HepG2 (cell line): ENCODE data around the gene TOP1. TPM values are rescaled to one million over a fixed set of nuclear protein-coding genes. Genes with fewer than 3 reads are reported as not detected.

Source experiments
- ATAC-seq: fragments of 200-7000 bp; cut with Tn5 transposase; 3 replicates; pipeline ENCODE4 v1.9.1; 2020; ENCODE audit warnings: mild to moderate bottlenecking, moderate library complexity
- BruUV-seq: library from RNA; stranded (reverse); fragments of 400-500 nt; replicated peaks from 2 replicates; lab custom pipeline; 2021; lab: Mats Ljungman, UMichigan
- CTCF ChIA-PET: fragments of 300-600 bp; formaldehyde crosslinking; extraction: SDS; loops from one replicate; lab custom pipeline; 2021; ENCODE audit warnings: low total read pairs, inconsistent platforms, low intra/inter-chr PET ratio; lab: Yijun Ruan, JAX
- POLR2A ChIA-PET: fragments of 350-600 bp; sonication (Branson Sonifier 250); formaldehyde crosslinking; loops from one replicate; lab custom pipeline; 2020; ENCODE audit warnings: antibody characterized with exemption, inconsistent platforms; lab: Yijun Ruan, JAX
- DNase-seq: peaks from one replicate; pipeline ENCODE4 v3.0.0-alpha.2; 2015; ENCODE audit warnings: low spot score
- FAIRE-seq: peaks from 3 replicates; lab custom pipeline; 2011; peaks lifted over from hg19 to GRCh38; lab: Jason Lieb, UNC
- H2AFZ ChIP-seq: one replicate; pipeline ENCODE4 v1.6.1; 2011; ENCODE audit warnings: low read length, inconsistent platforms
- H3K27ac ChIP-seq: fragments of 300-600 bp; 3 replicates; pipeline ENCODE4 v1.8.0; 2011; ENCODE audit warnings: mixed run types, mild to moderate bottlenecking, mixed read lengths, low read length, inconsistent platforms; ENCODE audit not compliant: insufficient read depth; ENCODE audit errors: extremely low read length
- H3K27me3 ChIP-seq, 2 experiments: fragments of 200-600 bp in 1 of 2; 2 replicates in 1 of 2; 3 replicates in 1 of 2; pipeline versions ENCODE4 v1.6.0 to v1.8.0; 2011; ENCODE audit warnings: low read length in 2 of 2, mild to moderate bottlenecking in 2 of 2, moderate library complexity in 2 of 2, inconsistent platforms in 1 of 2; ENCODE audit not compliant: insufficient read depth in 2 of 2, control insufficient read depth in 1 of 2
- H3K36me3 ChIP-seq, 2 experiments: fragments of 200-600 bp in 1 of 2; replicated peaks in 1 of 2; 2 replicates in 1 of 2; 3 replicates in 1 of 2; pipeline versions ENCODE4 v1.5.1 to v1.8.0; 2011; ENCODE audit warnings: low read length in 2 of 2, inconsistent platforms in 1 of 2; ENCODE audit not compliant: insufficient read depth in 2 of 2, control insufficient read depth in 1 of 2
- H3K4me1 ChIP-seq: 2 replicates; pipeline ENCODE4 v1.5.1; 2012; ENCODE audit warnings: low read length, inconsistent platforms; ENCODE audit not compliant: insufficient read depth
- H3K4me2 ChIP-seq: 2 replicates; pipeline ENCODE4 v1.6.0; 2011; ENCODE audit warnings: low read depth, low read length, inconsistent platforms
- H3K4me3 ChIP-seq, 3 experiments: fragments of 200-600 bp in 1 of 3; sonication (generic), shearing (Covaris generic) in 1 of 3; replicated peaks in 1 of 3; 2 replicates each; pipeline ENCODE4 v1.5.1; 2011 to 2016; ENCODE audit warnings: low read length in 3 of 3, inconsistent platforms in 2 of 3, low read depth in 2 of 3, mild to moderate bottlenecking in 2 of 3, control low read depth in 1 of 3, mixed read lengths in 1 of 3; ENCODE audit not compliant: insufficient read depth in 1 of 3
- H3K79me2 ChIP-seq: one replicate; pipeline ENCODE4 v1.6.1; 2011; ENCODE audit warnings: low read length, inconsistent platforms; ENCODE audit not compliant: insufficient read depth
- H3K9ac ChIP-seq: 2 replicates; pipeline ENCODE4 v1.6.0; 2011; ENCODE audit warnings: mild to moderate bottlenecking, low read depth, low read length, inconsistent platforms; ENCODE audit not compliant: insufficient read depth
- H3K9me3 ChIP-seq: 2 replicates; pipeline ENCODE4 v1.5.1; 2012; ENCODE audit warnings: mild to moderate bottlenecking, low read length
- H4K20me1 ChIP-seq: 2 replicates; pipeline ENCODE4 v1.6.0; 2011; ENCODE audit warnings: inconsistent platforms, mild to moderate bottlenecking, low read length, moderate library complexity; ENCODE audit not compliant: insufficient read depth
- CC2D1A ChIP-seq: sonication (generic); formaldehyde crosslinking; IDR thresholded peaks from 2 replicates; pipeline ENCODE4 v1.8.1; 2023; ENCODE audit warnings: mild to moderate bottlenecking, missing genetic modification reagents
- FOXO1 ChIP-seq: sonication (generic); formaldehyde crosslinking; IDR thresholded peaks from 2 replicates; pipeline ENCODE4 v1.4.0; 2020; ENCODE audit warnings: missing genetic modification reagents
- GABPA ChIP-seq, 2 experiments: IDR thresholded peaks; 2 replicates each; pipeline ENCODE4 v1.6.1; 2011 to 2016; ENCODE audit warnings: low read depth in 2 of 2, low read length in 1 of 2, missing biosample characterization in 1 of 2, missing genetic modification characterization in 1 of 2
- GATAD1 ChIP-seq: IDR thresholded peaks from 2 replicates; pipeline ENCODE4 v1.6.1; 2016; ENCODE audit warnings: missing genetic modification reagents, missing compliant biosample characterization
- HOXA3 ChIP-seq: sonication (generic); formaldehyde crosslinking; IDR thresholded peaks from 2 replicates; pipeline ENCODE4 v1.5.0; 2020; ENCODE audit warnings: missing genetic modification reagents
- MEIS2 ChIP-seq: sonication (generic); formaldehyde crosslinking; IDR thresholded peaks from 2 replicates; pipeline ENCODE4 v1.9.0; 2021; ENCODE audit warnings: mild to moderate bottlenecking, missing genetic modification reagents
- NONO ChIP-seq, 2 experiments: fragments of 450-650 bp in 1 of 2; sonication (generic) in 1 of 2; formaldehyde crosslinking in 1 of 2; IDR thresholded peaks in 1 of 2; conservative IDR thresholded peaks in 1 of 2; 2 replicates each; pipeline versions ENCODE4 v1.6.1 to v1.8.0; 2017 to 2022; ENCODE audit warnings: mild to moderate bottlenecking in 1 of 2, missing genetic modification reagents in 1 of 2, moderate library complexity in 1 of 2
- ONECUT2 ChIP-seq: sonication (generic); formaldehyde crosslinking; IDR thresholded peaks from 2 replicates; pipeline ENCODE4 v1.4.0; 2020; ENCODE audit warnings: missing genetic modification reagents
- SSRP1 ChIP-seq: IDR thresholded peaks from 2 replicates; pipeline ENCODE4 v1.6.1; 2016; ENCODE audit warnings: control low read depth
- ZFX ChIP-seq: sonication (generic); formaldehyde crosslinking; IDR thresholded peaks from 2 replicates; pipeline ENCODE4 v1.4.0; 2020; ENCODE audit warnings: mild to moderate bottlenecking, low read depth, missing genetic modification reagents, moderate library complexity
- ZNF12 ChIP-seq: sonication (generic); formaldehyde crosslinking; IDR thresholded peaks from 2 replicates; pipeline ENCODE4 v1.5.0; 2020; ENCODE audit warnings: missing genetic modification reagents
- ZNF296 ChIP-seq: sonication (generic); formaldehyde crosslinking; conservative IDR thresholded peaks from 2 replicates; pipeline ENCODE4 v1.5.0; 2020; ENCODE audit warnings: mild to moderate bottlenecking, missing genetic modification reagents
- ZNF572 ChIP-seq: sonication (generic); formaldehyde crosslinking; IDR thresholded peaks from 2 replicates; pipeline ENCODE4 v1.5.1; 2020; ENCODE audit warnings: mild to moderate bottlenecking, missing genetic modification reagents
- ZNF709 ChIP-seq: sonication (generic); formaldehyde crosslinking; IDR thresholded peaks from 2 replicates; pipeline ENCODE4 v1.5.0; 2020; ENCODE audit warnings: mild to moderate bottlenecking, missing genetic modification reagents
- ZNF766 ChIP-seq: sonication (generic); formaldehyde crosslinking; IDR thresholded peaks from 2 replicates; pipeline ENCODE4 v1.5.0; 2020; ENCODE audit warnings: missing genetic modification reagents, borderline replicate concordance
- WGBS: methylation state at CpG from one replicate; pipeline ENCODE4 v1.1.6; 2017; ENCODE audit warnings: low lambda C conversion rate; 5-methylcytosine and 5-hydroxymethylcytosine counted together
- in situ Hi-C: cut with HindIII; loops from 2 replicates; pipeline ENCODE4 v1.10.0; 2017; ENCODE audit warnings: low pct_unique_long_range_greater_than_20kb; ENCODE audit not compliant: extremely low pct_ligation_motif_present
- intact Hi-C: fragments of 100-400 bp; cut with micrococcal nuclease; formaldehyde crosslinking; loops from one replicate; pipeline ENCODE4 v1.10.0; 2022; ENCODE audit not compliant: unreplicated experiment
- polyA plus RNA-seq, 8 experiments: library from polyadenylated mRNA; depleted of rRNA in 3 of 8; stranded (reverse) in 7 of 8; unstranded in 1 of 8; fragments of >200 nt; fragmentation: Illumina TruSeq in 4 of 8; extraction: Trizol in 4 of 8; gene quantifications; 2 replicates each; pipeline versions ENCODE4 v1.2.1 to v1.2.3, GENCODE V29; 2011 to 2016; ENCODE audit warnings: low read depth in 4 of 8, missing spikeins in 1 of 8, mixed read lengths in 1 of 8; ENCODE audit not compliant: insufficient read depth in 1 of 8
- total RNA-seq, 5 experiments: library from RNA; depleted of rRNA; stranded (reverse); fragments of >200 nt; fragmentation: Illumina TruSeq; extraction: Trizol; gene quantifications; 2 replicates each; pipeline ENCODE4 v1.2.3, GENCODE V29; 2016; ENCODE audit warnings: low read depth in 1 of 5
- TF ChIP-seq, protein P1 (sequence below): sonication (generic); formaldehyde crosslinking; IDR thresholded peaks from 2 replicates; pipeline ENCODE4 v1.4.0; 2020; ENCODE audit warnings: missing genetic modification reagents, borderline replicate concordance

Gene TOP1
- total and polyA plus RNA-seq, 2 of the 13 experiments (the other 11 are each of a cell fraction or from before 2014, with no cell fraction given), result 10.2 to 19.4 TPM

DNA sequence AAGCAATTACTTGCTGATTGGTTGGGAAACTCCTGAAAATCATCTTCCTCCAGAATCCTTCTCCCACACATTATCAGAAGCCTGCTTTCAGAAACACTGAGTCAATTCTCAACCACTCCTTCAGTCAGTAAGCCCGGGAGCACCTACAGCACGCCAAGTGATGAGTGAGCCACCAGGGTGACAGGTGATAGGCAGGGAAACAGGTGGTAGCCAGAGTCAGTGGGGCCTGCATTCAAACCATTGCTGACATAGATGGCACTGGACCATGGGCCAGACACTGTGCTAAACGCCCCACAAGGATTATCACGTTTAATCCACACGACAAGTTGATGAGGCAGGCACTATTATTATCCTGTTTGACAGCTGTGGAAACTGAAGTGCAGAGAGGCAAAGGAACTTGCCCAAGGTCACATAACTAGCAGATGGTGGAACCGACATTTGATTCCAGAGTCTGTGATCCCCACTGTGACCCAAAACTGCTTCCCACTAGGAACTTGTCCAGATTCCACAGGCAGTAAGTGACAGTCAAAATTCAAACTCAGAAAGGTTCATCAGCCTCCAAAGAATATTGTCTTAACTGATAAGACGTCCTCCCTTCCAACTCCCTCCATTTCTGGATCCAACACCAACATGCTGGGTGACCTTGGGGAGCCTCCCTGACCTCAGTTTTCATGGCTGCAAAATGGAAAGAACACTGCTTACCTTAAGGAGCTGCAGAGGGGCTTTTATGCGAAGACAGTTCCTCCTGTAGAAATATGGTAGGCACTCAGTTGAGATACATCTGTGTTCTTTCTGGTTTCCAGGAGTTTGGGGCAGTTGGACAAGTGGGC is 23.9 kb upstream of the TOP1 start (continued):
- TF ChIP-seq, protein P1, sequence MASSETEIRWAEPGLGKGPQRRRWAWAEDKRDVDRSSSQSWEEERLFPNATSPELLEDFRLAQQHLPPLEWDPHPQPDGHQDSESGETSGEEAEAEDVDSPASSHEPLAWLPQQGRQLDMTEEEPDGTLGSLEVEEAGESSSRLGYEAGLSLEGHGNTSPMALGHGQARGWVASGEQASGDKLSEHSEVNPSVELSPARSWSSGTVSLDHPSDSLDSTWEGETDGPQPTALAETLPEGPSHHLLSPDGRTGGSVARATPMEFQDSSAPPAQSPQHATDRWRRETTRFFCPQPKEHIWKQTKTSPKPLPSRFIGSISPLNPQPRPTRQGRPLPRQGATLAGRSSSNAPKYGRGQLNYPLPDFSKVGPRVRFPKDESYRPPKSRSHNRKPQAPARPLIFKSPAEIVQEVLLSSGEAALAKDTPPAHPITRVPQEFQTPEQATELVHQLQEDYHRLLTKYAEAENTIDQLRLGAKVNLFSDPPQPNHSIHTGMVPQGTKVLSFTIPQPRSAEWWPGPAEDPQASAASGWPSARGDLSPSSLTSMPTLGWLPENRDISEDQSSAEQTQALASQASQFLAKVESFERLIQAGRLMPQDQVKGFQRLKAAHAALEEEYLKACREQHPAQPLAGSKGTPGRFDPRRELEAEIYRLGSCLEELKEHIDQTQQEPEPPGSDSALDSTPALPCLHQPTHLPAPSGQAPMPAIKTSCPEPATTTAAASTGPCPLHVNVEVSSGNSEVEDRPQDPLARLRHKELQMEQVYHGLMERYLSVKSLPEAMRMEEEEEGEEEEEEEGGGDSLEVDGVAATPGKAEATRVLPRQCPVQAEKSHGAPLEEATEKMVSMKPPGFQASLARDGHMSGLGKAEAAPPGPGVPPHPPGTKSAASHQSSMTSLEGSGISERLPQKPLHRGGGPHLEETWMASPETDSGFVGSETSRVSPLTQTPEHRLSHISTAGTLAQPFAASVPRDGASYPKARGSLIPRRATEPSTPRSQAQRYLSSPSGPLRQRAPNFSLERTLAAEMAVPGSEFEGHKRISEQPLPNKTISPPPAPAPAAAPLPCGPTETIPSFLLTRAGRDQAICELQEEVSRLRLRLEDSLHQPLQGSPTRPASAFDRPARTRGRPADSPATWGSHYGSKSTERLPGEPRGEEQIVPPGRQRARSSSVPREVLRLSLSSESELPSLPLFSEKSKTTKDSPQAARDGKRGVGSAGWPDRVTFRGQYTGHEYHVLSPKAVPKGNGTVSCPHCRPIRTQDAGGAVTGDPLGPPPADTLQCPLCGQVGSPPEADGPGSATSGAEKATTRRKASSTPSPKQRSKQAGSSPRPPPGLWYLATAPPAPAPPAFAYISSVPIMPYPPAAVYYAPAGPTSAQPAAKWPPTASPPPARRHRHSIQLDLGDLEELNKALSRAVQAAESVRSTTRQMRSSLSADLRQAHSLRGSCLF, result 0 out of 2 replicates have a peak, but pooled peaks have one; percentile 37
- TF ChIP-seq MEIS2 (CRISPR knock-in tag), result no peak

- Histone ChIP-seq H4K20me1 (no peaks in the 10 kb centered on the region), H3K36me3 (no peaks in the 10 kb centered on the region), H3K4me3 (no peak overlapping the region; a peak in 1 of 6 replicates), H3K9ac (no peak overlapping the region), H3K27me3 (peaks cover 6 to 32% of the 10 kb centered on the region in 2 experiments; a peak in 4 of 5 replicates), H2AFZ (no peak overlapping the region), H3K4me1 (peaks cover 81% of the 10 kb centered on the region), H3K79me2 (no peaks in the 10 kb centered on the region), H3K4me2 (no peak overlapping the region), H3K27ac (no peak overlapping the region), H3K9me3 (peaks cover 7% of the 10 kb centered on the region)
- POLR2A ChIA-PET, result interaction anchor here (1.3 to 2.4 kb wide), 3 partner anchors 21 to 26 kb away, joined by 4 to 14 read pairs (median 5); partner anchors contain the start of gene TOP1
- BruUV-seq, result no TSS peak
- WGBS, result 40% methylated on average over 4 of the region's 4 CpGs
- DNase-seq, result no peak
- in situ Hi-C loops, result no loop called here
- CTCF ChIA-PET, result no interaction called here
- FAIRE-seq, result no peak
- TF ChIP-seq ZNF709 (0 out of 2 replicates have a peak, but pooled peaks have one; percentile 49), ZNF766 (CRISPR knock-in tag) (0 out of 2 replicates have a peak, but pooled peaks have one; percentile 13), ZNF296 (CRISPR knock-in tag) (no peak), GABPA (IDR thresholded peaks at IDR 0.05; ENCODE audit: low read depth, low read length) (0 out of 2 replicates have a peak, but pooled peaks have one; percentile 17), GABPA (CRISPR knock-in tag; IDR thresholded peaks at IDR 0.05; ENCODE audit: low read depth) (no peak), NONO (IDR thresholded peaks at IDR 0.05) (no peak), NONO (CRISPR knock-in tag; conservative IDR thresholded peaks at IDR 0.05) (no peak), SSRP1 (CRISPR knock-in tag) (no peak), FOXO1 (CRISPR knock-in tag) (no peak), GATAD1 (CRISPR knock-in tag) (no peak), CC2D1A (CRISPR knock-in tag) (no peak), ZNF12 (no peak), HOXA3 (0 out of 2 replicates have a peak, but pooled peaks have one; percentile 16), ZNF572 (CRISPR knock-in tag) (0 out of 2 replicates have a peak, but pooled peaks have one; percentile 60), ZFX (CRISPR knock-in tag) (no peak), ONECUT2 (CRISPR knock-in tag) (no peak)
- intact Hi-C loops, result no loop called here
- no peak for ATAC-seq
These were observed 23.3 kb upstream of the TOP1 start for GRCh38 chr20:41005361-41005729.
